Pons (tissue), 1 donor: ENCODE data around the gene CHCHD5.
"Not testable (repeated sequence)": the region's sequence is repeated elsewhere in the genome, so short reads cannot be mapped to it uniquely, and the experiment has no call there.

Experiments used
- DNase-seq: peaks from one replicate; pipeline ENCODE4 v3.0.0-alpha.2; 2016; ENCODE audit warnings: low spot score

The CHCHD5 gene

DNA sequence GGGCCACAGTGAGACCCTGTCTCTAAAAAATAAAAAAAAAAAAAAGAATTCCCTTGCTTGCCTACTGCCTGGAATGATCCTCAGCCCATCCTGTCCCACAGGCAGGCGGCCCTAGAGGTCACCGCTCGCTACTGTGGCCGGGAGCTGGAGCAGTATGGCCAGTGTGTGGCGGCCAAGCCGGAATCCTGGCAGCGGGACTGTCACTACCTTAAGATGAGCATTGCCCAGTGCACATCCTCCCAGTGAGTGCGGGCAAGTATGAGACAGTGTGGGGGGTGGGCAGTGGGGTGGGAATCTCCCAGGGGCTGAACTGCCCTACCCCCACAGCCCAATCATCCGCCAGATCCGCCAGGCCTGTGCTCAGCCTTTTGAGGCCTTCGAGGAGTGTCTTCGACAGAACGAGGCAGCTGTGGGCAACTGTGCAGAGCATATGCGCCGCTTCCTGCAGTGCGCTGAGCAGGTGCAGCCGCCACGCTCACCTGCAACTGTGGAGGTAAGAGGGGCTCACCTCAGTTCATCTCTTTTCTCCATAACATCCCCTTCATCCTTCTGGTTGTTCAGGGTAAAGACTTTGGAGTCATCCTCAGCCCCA lies 1.6 kb downstream of the CHCHD5 start:
- DNase-seq = no peak

DNA sequence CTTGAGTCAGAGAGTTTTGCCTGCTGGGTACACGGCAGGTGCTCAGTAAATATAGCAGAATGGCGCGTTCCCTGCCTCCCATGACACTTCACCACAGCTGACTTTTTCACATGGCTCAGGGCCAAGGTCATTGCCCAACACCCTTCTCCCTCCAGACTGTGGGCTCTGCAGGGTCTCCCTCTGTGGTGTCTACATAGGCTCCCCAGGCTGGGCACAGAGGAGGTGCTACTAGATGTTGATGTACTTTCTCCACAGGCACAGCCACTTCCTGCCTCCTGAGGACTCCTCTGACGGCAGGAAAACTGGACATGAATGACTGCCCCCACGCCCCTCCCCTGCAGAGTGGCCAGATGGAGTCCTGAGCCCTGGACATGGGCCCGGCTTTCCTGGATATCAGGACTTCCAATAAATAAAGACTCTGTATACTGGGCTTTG lies 4.2 kb downstream of the CHCHD5 start:
- peak; percentile 3 for DNase-seq

DNA sequence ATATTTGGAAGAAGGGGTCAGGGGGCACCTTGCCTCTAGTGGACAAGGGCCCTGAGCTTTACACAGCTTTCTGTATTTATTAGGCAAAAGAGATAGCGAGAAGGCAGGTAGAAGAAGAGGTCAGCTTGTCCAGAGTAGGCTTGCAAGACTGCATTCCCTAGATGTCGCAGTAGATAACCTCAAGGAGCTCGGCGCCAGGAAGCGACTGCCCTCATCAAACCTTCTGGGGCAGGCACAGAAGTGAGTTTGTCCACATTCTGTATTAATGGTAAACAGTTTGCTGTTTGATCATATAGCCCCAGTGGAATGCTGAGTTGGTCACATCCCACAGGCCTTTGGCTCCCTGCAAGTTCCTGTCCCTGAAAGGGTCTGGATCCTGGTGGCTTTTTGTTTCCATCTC lies 7.0 kb downstream of the CHCHD5 start:
- DNase-seq = no peak

DNA sequence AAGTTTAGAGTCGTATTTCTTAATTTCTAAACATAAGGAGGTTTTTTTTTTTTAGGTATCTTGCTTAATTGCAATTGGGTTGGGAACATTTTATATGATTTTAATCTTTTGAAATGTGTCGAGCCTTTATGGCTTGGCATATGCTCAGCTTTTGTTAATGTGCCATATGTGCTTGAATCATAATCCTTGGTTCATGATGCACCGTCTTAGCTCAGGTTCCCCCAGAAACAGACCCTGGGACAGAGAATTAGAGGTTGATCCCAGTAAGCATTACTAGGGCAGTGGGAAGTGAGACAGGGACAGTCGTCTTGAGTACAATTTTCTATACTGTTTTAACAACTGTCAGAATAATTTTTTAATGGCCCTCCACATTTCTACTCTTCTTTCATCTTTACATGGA lies 9.3 kb downstream of the CHCHD5 start:
- DNase-seq = no peak

- no peak for DNase-seq
These were observed 13.3 kb downstream of the CHCHD5 start for GRCh38 chr2:112597537-112598322.

DNA sequence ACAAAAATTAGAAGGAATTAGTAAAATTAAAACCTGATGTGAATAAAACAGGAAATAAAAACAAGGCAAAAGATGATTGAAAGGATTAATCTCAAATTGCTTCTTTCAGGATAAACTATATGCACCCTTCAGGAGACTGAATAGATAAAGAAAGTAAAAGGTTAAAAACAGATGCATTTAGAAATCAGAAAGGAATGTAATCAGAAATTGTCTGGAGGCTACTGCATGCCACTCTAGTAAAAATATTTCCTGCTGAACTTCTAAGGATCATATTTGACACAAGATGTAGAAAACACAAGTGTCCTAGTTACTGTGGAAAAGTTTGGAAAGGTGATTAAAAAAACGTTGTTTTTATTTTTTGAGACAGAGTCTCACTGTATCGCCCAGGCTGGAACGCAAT lies 16.2 kb downstream of the CHCHD5 start:
- no peak for DNase-seq

- DNase-seq = no peak
These were observed 17.3 kb downstream of the CHCHD5 start for GRCh38 chr2:112601754-112602153.

DNA sequence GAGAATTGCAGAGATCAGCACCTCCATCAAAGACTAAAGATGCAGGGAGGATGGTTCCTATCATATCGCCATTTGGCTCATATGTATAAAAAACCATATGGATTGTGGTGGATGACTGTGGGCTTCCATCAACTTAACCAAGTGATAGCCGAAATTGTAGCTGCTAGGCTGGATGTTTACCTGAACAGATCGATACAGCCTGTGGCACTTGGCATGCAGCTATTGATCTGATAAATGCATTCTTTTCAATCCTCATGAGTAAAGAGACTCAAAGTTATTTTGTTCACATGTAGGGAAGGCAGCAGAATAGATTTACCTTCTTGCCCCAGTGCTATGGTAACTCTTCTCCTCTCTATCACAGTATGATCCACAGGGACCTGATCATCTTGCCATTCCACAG lies 18.5 kb downstream of the CHCHD5 start:
- DNase-seq = no peak

GRCh38 chr2:112603731-112604130 lies 19.3 kb downstream of the CHCHD5 start:
- DNase-seq = no peak

DNA sequence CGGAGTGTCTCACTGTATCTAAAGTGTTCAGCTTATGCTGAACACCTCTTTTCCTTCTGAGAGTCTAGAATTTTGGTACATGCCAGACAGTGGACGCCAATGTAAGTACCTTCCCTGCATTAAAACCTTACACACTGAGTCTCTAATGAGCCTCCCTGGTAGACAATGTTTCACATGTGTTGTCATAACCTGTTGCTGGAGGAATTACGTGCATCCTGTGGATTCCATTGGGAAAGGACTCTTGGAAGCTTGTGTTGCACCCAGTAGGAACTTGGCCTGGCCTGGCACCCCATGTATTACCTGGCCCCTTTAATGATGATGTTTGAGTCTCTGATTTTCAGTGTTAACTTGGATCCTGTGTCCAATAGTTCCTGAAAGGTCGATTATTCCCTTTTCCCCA lies 20.5 kb downstream of the CHCHD5 start:
- no peak for DNase-seq

DNA sequence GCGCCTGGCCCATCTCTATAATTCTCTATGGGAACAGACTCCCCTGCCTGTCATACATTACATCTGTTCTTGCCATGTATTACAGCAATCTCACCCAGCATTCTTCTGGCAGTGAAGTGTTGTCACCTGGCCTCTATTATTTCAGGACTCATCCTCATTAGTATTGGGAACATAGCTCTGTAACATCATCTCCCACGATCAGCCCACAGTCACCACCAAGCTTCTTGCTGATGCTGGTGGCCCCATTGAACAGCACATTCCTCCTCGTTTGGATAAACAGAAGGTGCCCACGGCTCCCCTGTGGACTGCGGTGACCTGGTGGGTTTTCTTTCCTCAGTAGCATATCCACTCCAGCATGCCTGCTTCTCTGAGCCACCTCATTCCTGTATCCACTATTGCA lies 21.5 kb downstream of the CHCHD5 start:
- no peak for DNase-seq

DNA sequence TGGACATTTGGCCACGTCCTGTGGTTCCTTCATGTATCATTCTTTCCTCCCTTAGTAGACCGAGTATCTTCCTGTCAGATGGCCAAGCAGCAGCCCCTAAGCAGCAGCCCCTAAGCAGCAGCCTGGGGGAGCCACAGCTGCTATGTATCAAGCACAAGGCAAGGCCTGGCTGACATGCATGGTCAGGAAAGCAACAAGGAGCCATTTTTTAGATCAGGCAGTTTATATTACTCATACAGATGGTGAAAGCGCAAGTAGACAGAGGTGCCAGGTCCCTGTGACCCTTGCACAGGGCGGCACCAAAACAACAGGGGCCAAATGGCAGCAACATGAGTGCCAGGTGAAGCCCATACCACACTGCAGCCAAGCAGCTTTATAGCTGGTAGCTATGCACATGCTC lies 22.1 kb downstream of the CHCHD5 start:
- no peak for DNase-seq

GRCh38 chr2:112607680-112608438 lies 23.4 kb downstream of the CHCHD5 start:
- DNase-seq = no peak

DNA sequence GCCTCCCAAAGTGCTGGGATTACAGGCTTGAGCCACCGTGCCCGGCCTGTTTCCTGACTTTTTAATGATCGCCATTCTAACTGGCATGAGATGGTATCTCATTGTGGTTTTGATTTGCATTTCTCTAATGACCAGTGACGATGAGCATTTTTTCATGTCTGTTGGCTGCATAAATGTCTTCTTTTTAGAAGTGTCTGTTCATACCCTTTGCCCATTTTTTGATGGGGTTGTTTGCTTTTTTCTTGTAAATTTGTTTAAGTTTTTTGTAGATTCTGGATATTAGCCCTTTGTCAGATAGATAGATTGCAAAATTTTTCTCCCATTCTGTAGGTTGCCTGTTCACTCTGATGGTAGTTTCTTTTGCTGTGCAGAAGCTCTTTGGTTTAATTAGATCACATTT lies 24.9 kb downstream of the CHCHD5 start:
- not testable (repeated sequence) for DNase-seq

DNA sequence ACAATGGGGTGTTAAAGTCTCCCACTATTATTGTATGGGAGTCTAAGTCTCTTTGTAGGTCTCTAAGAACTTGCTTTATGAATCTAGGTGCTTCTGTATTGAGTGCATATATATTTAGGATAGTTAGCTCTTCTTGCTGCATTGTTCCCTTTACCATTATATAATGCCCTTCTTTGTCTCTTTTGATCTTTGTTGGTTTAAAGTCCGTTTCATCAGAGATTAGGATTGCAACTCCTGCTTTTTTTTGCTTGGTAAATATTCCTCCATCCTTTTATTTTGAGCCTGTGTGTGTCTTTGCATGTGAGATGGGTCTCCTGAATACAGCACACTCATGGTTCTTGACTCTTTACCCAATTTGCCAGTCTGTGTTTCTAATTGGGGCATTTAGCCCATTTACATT lies 27.9 kb downstream of the CHCHD5 start:
- DNase-seq = not testable (repeated sequence)

- no peak for DNase-seq
These were observed 29.9 kb downstream of the CHCHD5 start for GRCh38 chr2:112614201-112614840.

DNA sequence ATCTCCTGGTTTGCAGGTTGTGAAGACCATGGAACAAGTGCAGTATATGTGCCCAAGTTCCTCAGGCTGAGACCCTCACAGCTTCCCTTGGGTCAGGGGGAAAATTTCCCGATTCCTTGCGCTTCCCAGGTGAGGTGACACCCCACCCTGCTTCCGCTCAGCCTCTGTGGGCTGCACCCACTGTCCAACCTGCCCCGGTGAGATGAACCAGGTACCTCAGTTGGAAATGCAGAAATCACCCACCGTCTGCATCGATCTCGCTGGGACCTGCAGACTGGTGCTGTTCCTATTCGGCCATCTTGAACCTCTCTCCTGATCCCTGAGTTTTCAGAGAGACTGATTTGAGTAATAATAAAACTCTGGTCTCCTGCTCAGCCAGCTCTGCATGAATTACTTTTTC lies 30.6 kb downstream of the CHCHD5 start:
- DNase-seq = no peak

DNA sequence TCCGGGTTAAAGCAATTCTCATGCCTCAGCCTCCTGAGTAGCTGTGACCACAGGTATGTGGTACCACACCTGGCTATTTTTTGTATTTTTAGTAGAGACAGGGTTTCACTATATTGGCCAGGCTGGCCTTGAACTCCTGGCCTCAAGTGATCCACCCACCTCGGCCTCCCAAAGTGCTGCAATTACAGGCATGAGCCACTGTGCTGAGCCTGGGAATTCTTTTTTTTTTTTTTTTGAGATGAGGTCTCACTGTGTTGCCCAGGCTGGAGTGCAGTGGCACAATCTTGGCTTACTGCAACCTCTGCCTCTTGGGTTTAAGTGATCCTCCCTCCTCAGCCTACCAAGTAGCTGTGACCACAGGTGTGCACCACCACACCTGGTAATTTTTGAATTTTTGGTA lies 31.4 kb downstream of the CHCHD5 start:
- not testable (repeated sequence) for DNase-seq

- no peak for DNase-seq
These were observed 34.0 kb downstream of the CHCHD5 start for GRCh38 chr2:112618383-112618782.

- no peak for DNase-seq
These were observed 37.5 kb downstream of the CHCHD5 start for GRCh38 chr2:112621790-112622527.

DNA sequence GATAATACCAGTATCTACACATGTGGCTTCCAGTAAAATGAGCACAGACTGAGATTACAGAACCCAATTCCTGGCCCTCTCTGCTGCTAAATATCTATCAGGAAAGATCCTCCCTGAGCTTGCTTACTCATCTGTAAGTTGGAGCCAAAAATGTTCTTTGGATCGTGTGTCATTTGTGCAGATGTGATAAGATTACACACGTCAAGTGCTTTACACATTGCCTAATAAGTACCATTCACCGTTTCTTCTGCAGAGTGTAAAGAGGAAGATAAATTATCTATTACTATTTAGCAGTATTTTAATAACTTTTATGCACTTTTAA lies 38.1 kb downstream of the CHCHD5 start:
- no peak for DNase-seq
